Left lobe of liver (tissue), 2 donors: ENCODE measurements around the gene F12. TPM values are rescaled to one million over a fixed set of nuclear protein-coding genes. Genes with fewer than 3 reads are reported as not detected.
"Not testable (repeated sequence)": the region's sequence is repeated elsewhere in the genome, so short reads cannot be mapped to it uniquely, and the experiment has no call there.

ENCODE experiments used
- ATAC-seq: fragments of 200-7000 bp; cut with Tn5 transposase; one replicate; pipeline ENCODE4 v1.9.1; 2020; ENCODE audit warnings: mild to moderate bottlenecking, moderate library complexity
- DNase-seq: peaks from one replicate; pipeline ENCODE4 v3.0.0-alpha.2; 2020; ENCODE audit warnings: low spot score
- total RNA-seq: library from RNA; stranded (reverse); gene quantifications from one replicate; pipeline ENCODE4 v1.2.1, GENCODE V29; 2021
- donor health status: DM: no; HTN: no; CAD: no; lungs with moderate emphysema.
- donor health status: DM: no; HTN: yes; CAD: no.

F12 gene
- total RNA-seq, 1 donor from 2014 or later: 292 TPM

GRCh38 chr5:177360740-177361139, 48.6 kb downstream of the F12 start:
- not testable (repeated sequence) for DNase-seq, ATAC-seq

- DNase-seq: no peak
- ATAC-seq: no peak
These were observed 49.5 kb downstream of the F12 start for GRCh38 chr5:177359860-177360259.

GRCh38 chr5:177359451-177359851, 49.9 kb downstream of the F12 start:
- peak; percentile 11 for ATAC-seq
- peak; percentile 71 for DNase-seq

- DNase-seq: peak; percentile 89
- peak; percentile 67 for ATAC-seq
These were observed 51.0 kb downstream of the F12 start for GRCh38 chr5:177358370-177358819.

GRCh38 chr5:177357459-177358351, 51.7 kb downstream of the F12 start, which contains the start of gene RGS14:
Gene RGS14 (plus strand): TSS chr5:177357924. CDS start chr5:177358025, 101 bp downstream.
- DNase-seq: peak; percentile 64
- peak; percentile 54 for ATAC-seq

GRCh38 chr5:177357146-177357458, 52.3 kb downstream of the F12 start:
- DNase-seq (no peak), ATAC-seq (no peak)

GRCh38 chr5:177356746-177357145, 52.6 kb downstream of the F12 start:
- DNase-seq: no peak
- no peak for ATAC-seq

GRCh38 chr5:177355868-177356168, 53.5 kb downstream of the F12 start:
- no peak for DNase-seq
- no peak for ATAC-seq

- ATAC-seq: no peak
- DNase-seq: no peak
These were observed 54.0 kb downstream of the F12 start for GRCh38 chr5:177355162-177355867.

- ATAC-seq (no peak), DNase-seq (no peak)
These were observed 54.7 kb downstream of the F12 start for GRCh38 chr5:177354711-177355110.

GRCh38 chr5:177354256-177354655, 55.1 kb downstream of the F12 start:
- DNase-seq: no peak
- ATAC-seq: peak; percentile 29

GRCh38 chr5:177353093-177353492, 56.3 kb downstream of the F12 start:
- DNase-seq: no peak
- no peak for ATAC-seq

Other genes with a start within 250 kb of the F12 start
- gene RAB24, start 105.8 kb downstream of the F12 start, total RNA-seq: 15.3 TPM
- 68.1 TPM for gene PRELID1, start 105.8 kb downstream of the F12 start, total RNA-seq
- gene MXD3, start 97.7 kb downstream of the F12 start, total RNA-seq: 9.4 TPM
- 162 TPM for gene LMAN2, start 57.9 kb downstream of the F12 start, total RNA-seq
- 34.6 TPM for gene RGS14, start 51.6 kb downstream of the F12 start, total RNA-seq
- 3.0 TPM for gene SLC34A1, start 25.1 kb downstream of the F12 start, total RNA-seq
- not detected for gene PFN3, start 8.9 kb downstream of the F12 start, total RNA-seq
- gene GRK6, start 17.1 kb upstream of the F12 start, total RNA-seq: 9.8 TPM
- 0.63 TPM for gene PRR7, start 37.2 kb upstream of the F12 start, total RNA-seq
- 1.7 TPM for gene DBN1, start 64.1 kb upstream of the F12 start, total RNA-seq
- gene PDLIM7, start 88.0 kb upstream of the F12 start, total RNA-seq: 5.3 TPM
- gene DOK3, start 100.3 kb upstream of the F12 start, total RNA-seq: 3.2 TPM
- 43.2 TPM for gene DDX41, start 107.4 kb upstream of the F12 start, total RNA-seq
- gene FAM193B, start 145.0 kb upstream of the F12 start, total RNA-seq: 69.0 TPM
- 135 TPM for gene TMED9, start 182.6 kb upstream of the F12 start, total RNA-seq
- gene B4GALT7, start 190.6 kb upstream of the F12 start, total RNA-seq: 13.5 TPM